Parathyroid adenoma (tissue), 2 donors: ENCODE measurements around the gene CDH13.

Source experiments
- H2AFZ ChIP-seq: fragments of 300-600 bp; sonication (generic); one replicate; pipeline ENCODE4 v1.7.0; 2017; ENCODE audit warnings: antibody characterized with exemption, mild to moderate bottlenecking
- H3K27ac ChIP-seq: fragments of 300-600 bp; sonication (generic); one replicate; pipeline ENCODE4 v1.7.0; 2017
- H3K27me3 ChIP-seq: fragments of 300-600 bp; sonication (generic); one replicate; pipeline ENCODE4 v1.7.0; 2017; ENCODE audit warnings: low read length; ENCODE audit not compliant: control insufficient read depth, insufficient read depth
- H3K36me3 ChIP-seq: fragments of 300-600 bp; sonication (generic); one replicate; pipeline ENCODE4 v1.7.0; 2017; ENCODE audit warnings: low read length; ENCODE audit not compliant: control insufficient read depth, insufficient read depth
- H3K4me1 ChIP-seq: fragments of 300-600 bp; sonication (generic); one replicate; pipeline ENCODE4 v1.7.0; 2017; ENCODE audit warnings: control low read depth
- H3K4me2 ChIP-seq: fragments of 300-600 bp; sonication (generic); one replicate; pipeline ENCODE4 v1.7.0; 2017; ENCODE audit warnings: low read length
- H3K4me3 ChIP-seq: fragments of 300-600 bp; sonication (generic); one replicate; pipeline ENCODE4 v1.7.0; 2017; ENCODE audit warnings: low read depth, low read length
- H3K79me2 ChIP-seq: fragments of 300-600 bp; sonication (generic); one replicate; pipeline ENCODE4 v1.7.0; 2017; ENCODE audit warnings: control low read depth
- H3K9ac ChIP-seq: fragments of 300-600 bp; sonication (generic); one replicate; pipeline ENCODE4 v1.7.0; 2017; ENCODE audit warnings: mild to moderate bottlenecking
- H3K9me3 ChIP-seq: fragments of 300-600 bp; sonication (generic); one replicate; pipeline ENCODE4 v1.7.0; 2017; ENCODE audit warnings: low read length; ENCODE audit not compliant: control insufficient read depth
- TF ChIP-seq, protein P1 (sequence below): fragments of 300-600 bp; sonication (generic); IDR thresholded peaks from one replicate; pipeline ENCODE4 v1.7.0; 2017; ENCODE audit warnings: antibody characterized with exemption, mild to moderate bottlenecking
- donor health status: primary hyperparathyroidism.

The CDH13 gene

DNA sequence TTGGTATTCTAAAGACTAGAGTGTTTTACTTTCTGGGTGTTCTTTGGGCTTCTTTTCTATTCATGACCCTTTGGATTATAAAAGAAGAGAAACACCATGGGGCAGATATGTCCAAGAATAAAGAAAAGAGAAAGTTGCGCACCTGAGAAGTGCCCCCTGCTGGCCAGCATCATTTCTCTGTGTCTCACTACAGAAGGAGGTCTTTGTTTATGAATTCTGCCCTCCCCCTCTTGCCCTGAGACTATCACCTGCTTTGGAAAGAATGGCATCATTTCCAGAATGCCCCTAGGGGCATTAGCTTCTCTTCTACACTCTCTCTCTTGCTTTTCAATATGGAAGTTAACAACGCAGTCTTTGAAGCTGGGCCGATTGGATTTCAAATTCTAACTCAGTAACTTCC lies 45.0 kb downstream of the CDH13 start:
- H3K79me2 ChIP-seq: no peaks in the 10 kb centered on the region
- no peaks in the 10 kb centered on the region for H3K36me3 ChIP-seq
- H3K9ac ChIP-seq: no peak overlapping the region
- no peak overlapping the region for H3K4me3 ChIP-seq
- no peaks in the 10 kb centered on the region for H3K9me3 ChIP-seq
- no peak overlapping the region for H2AFZ ChIP-seq
- no peak overlapping the region for H3K27ac ChIP-seq
- TF ChIP-seq, protein P1, sequence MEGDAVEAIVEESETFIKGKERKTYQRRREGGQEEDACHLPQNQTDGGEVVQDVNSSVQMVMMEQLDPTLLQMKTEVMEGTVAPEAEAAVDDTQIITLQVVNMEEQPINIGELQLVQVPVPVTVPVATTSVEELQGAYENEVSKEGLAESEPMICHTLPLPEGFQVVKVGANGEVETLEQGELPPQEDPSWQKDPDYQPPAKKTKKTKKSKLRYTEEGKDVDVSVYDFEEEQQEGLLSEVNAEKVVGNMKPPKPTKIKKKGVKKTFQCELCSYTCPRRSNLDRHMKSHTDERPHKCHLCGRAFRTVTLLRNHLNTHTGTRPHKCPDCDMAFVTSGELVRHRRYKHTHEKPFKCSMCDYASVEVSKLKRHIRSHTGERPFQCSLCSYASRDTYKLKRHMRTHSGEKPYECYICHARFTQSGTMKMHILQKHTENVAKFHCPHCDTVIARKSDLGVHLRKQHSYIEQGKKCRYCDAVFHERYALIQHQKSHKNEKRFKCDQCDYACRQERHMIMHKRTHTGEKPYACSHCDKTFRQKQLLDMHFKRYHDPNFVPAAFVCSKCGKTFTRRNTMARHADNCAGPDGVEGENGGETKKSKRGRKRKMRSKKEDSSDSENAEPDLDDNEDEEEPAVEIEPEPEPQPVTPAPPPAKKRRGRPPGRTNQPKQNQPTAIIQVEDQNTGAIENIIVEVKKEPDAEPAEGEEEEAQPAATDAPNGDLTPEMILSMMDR: no peak
- H3K27me3 ChIP-seq: no peaks in the 10 kb centered on the region
- no peaks in the 10 kb centered on the region for H3K4me1 ChIP-seq
- no peak overlapping the region for H3K4me2 ChIP-seq

DNA sequence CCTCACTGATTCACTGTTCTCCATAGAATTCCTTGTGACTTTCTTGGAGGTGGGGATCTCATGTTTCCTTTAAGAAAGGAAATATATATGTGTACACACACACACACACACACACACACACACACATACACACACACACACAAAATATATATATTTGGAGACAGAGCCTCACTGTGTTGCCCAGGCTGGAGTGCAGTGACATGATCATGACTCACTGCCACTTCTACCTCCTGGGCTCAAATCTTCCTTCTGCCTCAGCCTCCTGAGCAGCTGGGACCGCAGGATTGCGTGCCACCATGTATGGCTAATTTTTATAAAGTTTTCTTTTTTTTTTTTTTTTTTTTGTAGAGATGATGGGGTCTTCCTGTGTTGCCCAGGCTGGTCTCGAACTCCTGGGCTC lies 45.9 kb downstream of the CDH13 start:
- Histone ChIP-seq H3K9me3 (no peaks in the 10 kb centered on the region), H3K79me2 (no peaks in the 10 kb centered on the region), H2AFZ (no peak overlapping the region), H3K4me3 (no peak overlapping the region), H3K4me2 (no peak overlapping the region), H3K4me1 (no peaks in the 10 kb centered on the region), H3K27ac (no peak overlapping the region), H3K27me3 (no peaks in the 10 kb centered on the region), H3K9ac (no peak overlapping the region), H3K36me3 (no peaks in the 10 kb centered on the region)
- TF ChIP-seq, protein P1: no peak

DNA sequence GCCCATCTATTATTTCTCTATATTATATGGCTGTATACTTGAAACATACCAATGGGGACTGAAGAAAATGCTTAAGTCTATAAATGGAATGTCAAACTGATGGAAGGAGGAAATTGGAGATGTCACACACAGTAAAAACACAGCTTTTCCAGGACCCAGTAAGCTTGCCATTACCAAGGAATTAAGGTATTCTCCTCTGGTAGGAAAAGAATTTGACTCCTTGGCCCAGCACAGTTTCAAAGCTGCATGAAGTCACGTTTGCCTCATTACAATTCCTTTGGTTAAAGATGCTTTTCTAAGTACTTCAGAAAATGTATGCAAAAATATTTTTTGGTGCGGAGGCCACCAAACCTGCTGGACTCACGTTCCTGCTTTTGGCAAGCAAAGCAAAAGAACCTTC lies 48.5 kb downstream of the CDH13 start:
- H3K27ac ChIP-seq: no peak overlapping the region
- H3K4me2 ChIP-seq: no peak overlapping the region
- no peaks in the 10 kb centered on the region for H3K4me1 ChIP-seq
- H3K79me2 ChIP-seq: no peaks in the 10 kb centered on the region
- H3K9me3 ChIP-seq: no peaks in the 10 kb centered on the region
- TF ChIP-seq, protein P1: no peak
- H3K9ac ChIP-seq: no peak overlapping the region
- H3K27me3 ChIP-seq: no peaks in the 10 kb centered on the region
- H3K4me3 ChIP-seq: no peak overlapping the region
- no peaks in the 10 kb centered on the region for H3K36me3 ChIP-seq
- H2AFZ ChIP-seq: no peak overlapping the region

DNA sequence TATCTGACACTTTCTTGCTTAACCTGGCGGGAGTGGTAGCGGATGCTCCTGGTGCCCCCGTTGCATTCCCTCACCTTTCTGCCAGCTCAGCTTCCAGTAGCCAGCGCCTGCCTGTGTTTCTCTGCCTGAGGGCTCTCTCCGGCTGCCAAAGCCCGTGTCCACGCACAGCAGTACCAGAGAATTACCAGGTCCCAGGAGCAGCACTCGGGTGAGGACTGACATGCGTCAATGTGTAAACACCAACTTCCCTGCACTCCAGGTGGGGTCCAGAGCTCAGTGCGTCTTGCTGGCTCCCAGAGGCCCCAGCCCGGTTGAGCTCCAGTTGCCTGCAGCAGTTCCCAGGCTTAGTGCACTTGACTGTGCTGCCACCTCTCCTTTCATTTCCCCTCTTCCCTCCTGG lies 54.8 kb downstream of the CDH13 start:
- Histone ChIP-seq H3K36me3 (no peaks in the 10 kb centered on the region), H3K27me3 (no peaks in the 10 kb centered on the region), H3K79me2 (no peaks in the 10 kb centered on the region), H3K4me2 (no peak overlapping the region), H3K9ac (no peak overlapping the region), H3K27ac (no peak overlapping the region), H3K9me3 (no peaks in the 10 kb centered on the region), H3K4me1 (no peaks in the 10 kb centered on the region), H2AFZ (no peak overlapping the region), H3K4me3 (no peak overlapping the region)
- TF ChIP-seq, protein P1: no peak

DNA sequence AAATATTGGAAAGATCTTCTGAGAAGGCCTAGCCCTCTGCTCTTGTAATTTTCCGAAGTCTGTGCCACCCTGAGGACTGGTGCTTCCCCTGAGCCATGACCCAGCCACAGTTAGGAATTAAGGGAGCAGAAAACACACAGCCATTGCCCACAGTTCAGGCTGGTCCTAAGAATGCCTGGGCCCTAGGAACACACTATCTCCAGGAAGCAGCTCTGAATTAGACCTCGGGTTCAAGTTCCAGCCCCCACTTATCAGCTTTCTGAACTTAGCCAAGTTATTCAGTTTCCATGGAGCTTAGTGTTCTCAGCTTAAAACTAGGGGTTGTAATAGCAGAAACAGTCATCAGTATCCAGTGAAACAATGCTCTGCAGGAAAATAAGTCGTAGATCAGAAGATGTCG lies 56.0 kb downstream of the CDH13 start:
- H3K4me1 ChIP-seq: no peaks in the 10 kb centered on the region
- no peaks in the 10 kb centered on the region for H3K79me2 ChIP-seq
- no peaks in the 10 kb centered on the region for H3K36me3 ChIP-seq
- no peak overlapping the region for H2AFZ ChIP-seq
- no peak overlapping the region for H3K27ac ChIP-seq
- no peak overlapping the region for H3K9ac ChIP-seq
- no peak overlapping the region for H3K4me2 ChIP-seq
- H3K27me3 ChIP-seq: no peaks in the 10 kb centered on the region
- TF ChIP-seq, protein P1: no peak
- H3K9me3 ChIP-seq: no peaks in the 10 kb centered on the region
- no peak overlapping the region for H3K4me3 ChIP-seq
